OCI-LY3 (cell line): Measurements from ENCODE around the gene ADD2.

ENCODE experiments used
- EZH2phosphoT487 ChIP-seq: fragments of 200-600 bp; shearing (Covaris generic); IDR thresholded peaks from 2 replicates; pipeline ENCODE4 v1.6.1; 2018; ENCODE audit warnings: antibody characterized with exemption, mixed run types, low read depth
- TF ChIP-seq, protein P1 (sequence below): fragments of 200-600, 300-600 bp; sonication (generic); IDR thresholded peaks from 2 replicates; pipeline ENCODE4 v1.5.1; 2014; ENCODE audit warnings: antibody characterized with exemption, low read length, low read depth

DNA sequence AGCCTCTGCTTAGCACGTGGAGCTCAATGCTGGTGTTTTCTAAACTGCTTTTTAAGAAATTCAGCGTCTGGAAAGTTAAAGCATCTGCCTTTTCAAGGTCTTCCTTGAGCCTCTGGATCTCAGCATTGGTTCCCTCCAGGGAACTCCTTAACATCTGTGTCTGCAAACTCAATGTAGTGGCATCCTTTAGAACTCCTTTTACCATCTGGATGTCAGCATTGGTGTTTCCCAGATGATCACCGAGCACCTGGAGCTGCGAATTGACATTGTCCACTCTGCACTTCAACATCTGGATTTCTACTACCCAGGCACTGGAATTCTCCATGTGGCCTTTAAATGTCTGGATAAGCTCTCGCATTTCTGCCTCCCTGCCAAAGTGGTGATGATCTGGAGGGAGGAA is 48.7 kb upstream of the ADD2 start:
- TF ChIP-seq, protein P1, sequence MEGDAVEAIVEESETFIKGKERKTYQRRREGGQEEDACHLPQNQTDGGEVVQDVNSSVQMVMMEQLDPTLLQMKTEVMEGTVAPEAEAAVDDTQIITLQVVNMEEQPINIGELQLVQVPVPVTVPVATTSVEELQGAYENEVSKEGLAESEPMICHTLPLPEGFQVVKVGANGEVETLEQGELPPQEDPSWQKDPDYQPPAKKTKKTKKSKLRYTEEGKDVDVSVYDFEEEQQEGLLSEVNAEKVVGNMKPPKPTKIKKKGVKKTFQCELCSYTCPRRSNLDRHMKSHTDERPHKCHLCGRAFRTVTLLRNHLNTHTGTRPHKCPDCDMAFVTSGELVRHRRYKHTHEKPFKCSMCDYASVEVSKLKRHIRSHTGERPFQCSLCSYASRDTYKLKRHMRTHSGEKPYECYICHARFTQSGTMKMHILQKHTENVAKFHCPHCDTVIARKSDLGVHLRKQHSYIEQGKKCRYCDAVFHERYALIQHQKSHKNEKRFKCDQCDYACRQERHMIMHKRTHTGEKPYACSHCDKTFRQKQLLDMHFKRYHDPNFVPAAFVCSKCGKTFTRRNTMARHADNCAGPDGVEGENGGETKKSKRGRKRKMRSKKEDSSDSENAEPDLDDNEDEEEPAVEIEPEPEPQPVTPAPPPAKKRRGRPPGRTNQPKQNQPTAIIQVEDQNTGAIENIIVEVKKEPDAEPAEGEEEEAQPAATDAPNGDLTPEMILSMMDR, result no peak
- TF ChIP-seq EZH2phosphoT487, result no peak
